Coronary artery (tissue), 2 donors: ENCODE data around the gene PLCB3.

Source experiments
- DNase-seq: peaks from one replicate; pipeline ENCODE4 v3.0.0-alpha.2; 2017; ENCODE audit warnings: low spot score
- H3K27ac ChIP-seq, 2 donors: fragments of 200-600 bp; sonication (generic); one replicate each; pipeline ENCODE4 v1.5.1; 2016 to 2019
- H3K4me3 ChIP-seq: fragments of 200-600 bp; sonication (generic); 2 replicates; pipeline ENCODE4 v1.5.1; 2016; ENCODE audit warnings: mild to moderate bottlenecking, moderate library complexity
- CTCF ChIP-seq: fragments of 200-600 bp; sonication (generic); IDR thresholded peaks from one replicate; pipeline ENCODE4 v1.5.1; 2019; ENCODE audit warnings: antibody characterized with exemption

Gene PLCB3

GRCh38 chr11:64296830-64297698 is 45.7 kb downstream of the PLCB3 start:
- H3K27ac ChIP-seq = no peak overlapping the region
- no peak for TF ChIP-seq CTCF
- no peak overlapping the region for H3K4me3 ChIP-seq
- DNase-seq = no peak

- no peak for TF ChIP-seq CTCF
- DNase-seq = no peak
- Histone ChIP-seq H3K27ac (no peak overlapping the region), H3K4me3 (no peak overlapping the region)
These were observed 46.5 kb downstream of the PLCB3 start for GRCh38 chr11:64297699-64298358.

DNA sequence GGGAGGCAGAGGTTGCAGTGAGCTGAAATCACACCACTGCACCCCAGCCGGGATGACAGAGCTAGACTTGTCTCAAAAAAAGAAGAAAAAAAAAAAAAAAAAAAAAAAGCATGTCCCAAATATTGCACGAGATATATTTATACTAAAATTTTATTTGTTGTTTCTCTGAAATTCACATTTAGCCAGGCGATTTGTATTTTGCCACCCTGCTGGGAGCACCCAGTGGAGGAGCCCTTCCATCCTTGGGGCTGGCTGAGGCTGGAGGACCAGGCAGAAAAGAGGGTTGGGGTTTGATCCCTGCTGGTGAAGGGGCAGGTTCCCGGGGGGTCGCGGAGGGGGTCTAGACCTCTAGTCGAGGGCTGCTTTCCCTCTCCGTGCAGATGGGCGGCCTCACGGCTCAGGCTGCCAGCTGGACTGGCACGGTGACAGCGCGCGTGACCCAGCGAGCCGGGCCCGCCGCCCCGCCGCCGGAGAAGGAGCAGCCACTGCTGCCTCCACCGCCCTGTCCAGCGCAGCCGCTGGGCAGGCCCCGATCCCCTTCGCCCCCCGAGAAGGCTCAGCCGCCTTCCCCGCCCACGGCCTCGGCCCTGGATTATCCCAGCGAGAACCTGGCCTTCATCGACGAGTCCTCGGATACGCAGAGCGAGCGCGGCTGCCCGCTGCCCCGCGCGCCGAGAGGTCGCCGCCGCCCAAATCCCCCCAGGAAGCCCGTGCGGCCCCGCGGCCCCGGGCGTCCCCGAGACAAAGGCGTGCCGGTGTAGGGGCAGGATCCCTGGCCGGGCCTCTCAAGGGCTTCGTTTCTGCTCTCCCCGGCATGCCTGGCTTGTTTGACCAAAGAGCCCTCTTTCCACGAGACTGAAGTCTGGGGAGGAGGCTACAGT is 47.9 kb downstream of the PLCB3 start:
- Histone ChIP-seq H3K4me3 (peak overlapping the region; percentile 74), H3K27ac (peak overlapping the region in 1 of 2 donors; percentile 6)
- no peak for TF ChIP-seq CTCF
- DNase-seq = no peak

DNA sequence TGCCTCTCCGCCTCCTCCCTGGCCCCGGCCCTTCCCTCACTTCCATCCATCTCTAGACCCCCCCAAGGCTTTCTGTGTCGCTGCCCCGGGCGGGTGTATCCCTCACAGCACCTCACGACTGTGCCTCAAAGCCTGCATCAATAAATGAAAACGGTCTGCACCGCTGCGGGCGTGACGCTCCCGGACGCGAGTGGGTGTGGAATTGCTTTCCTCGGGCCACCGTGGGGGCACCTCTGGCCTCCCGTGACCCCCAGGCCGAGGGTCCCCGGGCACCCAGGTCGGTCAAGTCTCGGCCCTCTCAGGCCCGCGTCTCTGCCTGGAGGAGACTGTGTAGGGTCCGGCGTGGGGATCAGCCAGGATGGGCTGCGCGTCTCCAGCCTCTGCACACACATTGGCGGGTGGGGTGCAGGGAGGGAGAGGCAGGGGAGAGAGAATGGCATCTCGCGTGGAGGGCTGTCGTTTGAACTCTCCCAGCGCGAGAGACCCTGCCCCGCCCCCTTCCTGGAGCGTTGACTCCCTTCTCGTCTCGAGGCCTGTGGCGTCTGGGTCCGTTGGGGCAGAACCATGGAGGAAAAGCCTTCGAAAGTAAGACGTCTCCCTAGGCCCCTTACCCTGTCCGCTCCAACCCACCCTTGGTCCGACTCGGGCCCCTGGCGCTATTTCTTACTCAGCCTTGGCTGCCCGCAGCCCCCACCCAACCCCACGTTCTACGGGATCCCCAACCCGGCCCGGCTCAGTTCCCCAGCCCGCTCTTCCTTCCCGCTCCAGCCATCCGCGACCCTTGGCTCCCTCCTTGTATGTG is 48.7 kb downstream of the PLCB3 start, which contains the start of gene CATSPERZ:
Gene CATSPERZ, plus strand, starts transcription at position 512 of the 802 bp plus-strand sequence. Its CDS starts 53 bp downstream, at position 565.
- no peak for DNase-seq
- Histone ChIP-seq H3K4me3 (peak within 1 kb of the TSS; percentile 74), H3K27ac (peak within 1 kb of the TSS in 1 of 2 donors; percentile 6)
- TF ChIP-seq CTCF = no peak

DNA sequence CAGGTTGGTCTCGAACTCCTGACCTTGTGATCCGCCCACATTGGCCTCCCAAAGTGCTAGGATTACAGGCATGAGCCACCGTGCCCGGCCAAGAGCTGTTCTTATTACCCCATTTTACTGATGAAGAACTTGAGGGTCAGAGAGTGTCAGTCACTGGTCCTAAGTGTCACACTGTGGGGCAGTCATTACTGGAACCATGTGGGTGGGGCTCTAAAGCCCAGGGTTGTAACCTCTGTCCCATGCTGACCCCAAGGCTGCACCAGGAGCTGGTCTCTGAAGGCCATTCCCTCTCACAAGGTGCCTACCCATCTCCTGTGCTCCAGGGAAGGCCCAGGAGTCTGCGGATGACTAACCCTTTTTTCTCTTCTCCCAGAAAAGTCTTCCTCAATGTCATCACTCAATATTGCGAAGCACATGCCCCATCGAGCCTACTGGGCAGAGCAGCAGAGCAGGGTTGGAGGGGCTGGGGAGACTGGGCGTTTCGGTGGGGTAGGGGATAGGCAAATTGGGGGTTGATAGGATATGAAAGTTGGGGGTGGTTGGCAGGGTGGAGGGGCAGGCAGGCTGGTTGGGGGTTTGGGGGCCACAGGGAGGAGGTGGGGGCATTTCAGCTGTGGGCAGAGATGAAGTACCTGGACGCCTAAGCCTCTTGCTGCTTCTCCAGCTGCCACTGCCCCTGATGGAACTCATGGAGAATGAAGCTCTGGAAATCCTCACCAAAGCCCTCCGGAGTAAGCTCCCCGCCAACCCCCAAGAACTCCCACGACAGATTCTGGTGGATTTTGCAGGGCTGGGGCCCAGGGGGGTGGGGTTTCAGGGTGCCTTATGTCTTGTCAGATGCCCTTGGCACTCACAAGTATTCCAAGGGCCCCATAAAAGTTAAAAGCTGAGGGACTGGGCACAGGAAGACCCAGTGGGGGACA is 52.0 kb downstream of the PLCB3 start:
- no peak for TF ChIP-seq CTCF
- Histone ChIP-seq H3K27ac (peak overlapping the region in 1 of 2 donors; percentile 94), H3K4me3 (no peak overlapping the region)

More for the DNA sequence above, 52.0 kb downstream of the PLCB3 start:
- DNase-seq = no peak
